Colonic mucosa (tissue), 4 donors: Measurements from ENCODE around the gene GLI3. TPM values are rescaled to one million over a fixed set of nuclear protein-coding genes. Genes with fewer than 3 reads are reported as not detected.

ENCODE experiments used
- DNase-seq: peaks from one replicate; pipeline ENCODE4 v3.0.0-alpha.2; 2020
- H3K27ac ChIP-seq: fragments of 200-600 bp; one replicate; pipeline ENCODE4 v1.8.0; 2021
- H3K27me3 ChIP-seq: fragments of 200-600 bp; one replicate; pipeline ENCODE4 v1.8.0; 2021
- H3K36me3 ChIP-seq: fragments of 200-600 bp; one replicate; pipeline ENCODE4 v1.8.0; 2021
- H3K4me1 ChIP-seq: fragments of 200-600 bp; one replicate; pipeline ENCODE4 v1.8.0; 2021; ENCODE audit warnings: mild to moderate bottlenecking
- H3K4me3 ChIP-seq: fragments of 200-600 bp; one replicate; pipeline ENCODE4 v1.8.0; 2021
- H3K9ac ChIP-seq, 2 donors: one replicate each; pipeline ENCODE4 v1.7.0; 2013; ENCODE audit warnings: control low read depth in 2 of 2, low read depth in 2 of 2, low read length in 2 of 2
- H3K9me3 ChIP-seq: fragments of 200-600 bp; one replicate; pipeline ENCODE4 v1.8.0; 2021
- intact Hi-C: fragments of 100-400 bp; cut with DNase I; formaldehyde crosslinking; loops from one replicate; pipeline ENCODE4 v1.14.1; 2022
- total RNA-seq, 2 donors: library from RNA; stranded (reverse); fragmentation: NEBNext Ultra II Directional in 1 of 2; extraction: Animal tissue kit (Norgen Biotek cat#: 25700) in 1 of 2; gene quantifications; one replicate each; pipeline ENCODE4 v1.2.1, GENCODE V29; 2021
- TF ChIP-seq, protein P1 (sequence below): fragments of 200-600 bp; IDR thresholded peaks from one replicate; pipeline ENCODE4 v1.8.0; 2022; ENCODE audit warnings: antibody characterized with exemption, mild to moderate bottlenecking
- donor health status: healthy.
- donor health status: DM: no; HTN: no; CAD: no.
- donor health status: DM: no; HTN: no; CAD: no.

Gene GLI3
- total RNA-seq, 2 donors from 2014 or later: 1.8 to 8.0 TPM

DNA sequence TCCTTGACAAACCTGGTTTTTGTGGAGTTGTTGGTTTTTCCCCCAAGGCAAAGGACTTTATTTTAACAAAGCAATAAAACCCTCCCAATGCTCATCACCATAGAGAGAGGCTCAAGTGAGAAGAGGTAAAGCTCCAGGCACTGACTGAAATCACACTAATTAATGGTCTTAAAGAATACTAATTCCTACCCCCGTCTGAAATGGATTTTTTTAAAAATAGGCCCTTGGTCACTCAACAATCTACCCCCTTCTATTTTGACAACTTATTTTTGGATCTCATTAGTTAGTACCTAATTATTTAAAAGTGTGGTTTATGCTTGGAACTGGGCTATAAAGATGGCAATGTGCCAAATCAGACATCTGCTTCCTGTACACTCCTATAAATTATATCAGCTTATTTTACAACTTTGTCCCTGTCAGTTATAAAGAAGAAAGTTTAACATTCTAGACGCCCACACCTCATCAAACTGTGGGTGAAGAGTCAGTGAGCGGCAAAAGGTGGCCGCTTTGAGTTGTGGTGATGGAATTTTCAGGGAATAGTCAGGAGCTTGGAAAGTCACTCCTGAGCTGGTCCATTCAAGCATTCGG is 10.6 kb downstream of the GLI3 start:
- Histone ChIP-seq H3K9me3 (no peaks in the 10 kb centered on the region), H3K9ac (no peak overlapping the region), H3K36me3 (no peaks in the 10 kb centered on the region), H3K27me3 (peaks cover 11% of the 10 kb centered on the region), H3K4me3 (no peak overlapping the region), H3K27ac (no peak overlapping the region), H3K4me1 (no peaks in the 10 kb centered on the region)
- no peak for DNase-seq
- TF ChIP-seq, protein P1, sequence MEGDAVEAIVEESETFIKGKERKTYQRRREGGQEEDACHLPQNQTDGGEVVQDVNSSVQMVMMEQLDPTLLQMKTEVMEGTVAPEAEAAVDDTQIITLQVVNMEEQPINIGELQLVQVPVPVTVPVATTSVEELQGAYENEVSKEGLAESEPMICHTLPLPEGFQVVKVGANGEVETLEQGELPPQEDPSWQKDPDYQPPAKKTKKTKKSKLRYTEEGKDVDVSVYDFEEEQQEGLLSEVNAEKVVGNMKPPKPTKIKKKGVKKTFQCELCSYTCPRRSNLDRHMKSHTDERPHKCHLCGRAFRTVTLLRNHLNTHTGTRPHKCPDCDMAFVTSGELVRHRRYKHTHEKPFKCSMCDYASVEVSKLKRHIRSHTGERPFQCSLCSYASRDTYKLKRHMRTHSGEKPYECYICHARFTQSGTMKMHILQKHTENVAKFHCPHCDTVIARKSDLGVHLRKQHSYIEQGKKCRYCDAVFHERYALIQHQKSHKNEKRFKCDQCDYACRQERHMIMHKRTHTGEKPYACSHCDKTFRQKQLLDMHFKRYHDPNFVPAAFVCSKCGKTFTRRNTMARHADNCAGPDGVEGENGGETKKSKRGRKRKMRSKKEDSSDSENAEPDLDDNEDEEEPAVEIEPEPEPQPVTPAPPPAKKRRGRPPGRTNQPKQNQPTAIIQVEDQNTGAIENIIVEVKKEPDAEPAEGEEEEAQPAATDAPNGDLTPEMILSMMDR: no peak
- intact Hi-C loops: no loop called here

DNA sequence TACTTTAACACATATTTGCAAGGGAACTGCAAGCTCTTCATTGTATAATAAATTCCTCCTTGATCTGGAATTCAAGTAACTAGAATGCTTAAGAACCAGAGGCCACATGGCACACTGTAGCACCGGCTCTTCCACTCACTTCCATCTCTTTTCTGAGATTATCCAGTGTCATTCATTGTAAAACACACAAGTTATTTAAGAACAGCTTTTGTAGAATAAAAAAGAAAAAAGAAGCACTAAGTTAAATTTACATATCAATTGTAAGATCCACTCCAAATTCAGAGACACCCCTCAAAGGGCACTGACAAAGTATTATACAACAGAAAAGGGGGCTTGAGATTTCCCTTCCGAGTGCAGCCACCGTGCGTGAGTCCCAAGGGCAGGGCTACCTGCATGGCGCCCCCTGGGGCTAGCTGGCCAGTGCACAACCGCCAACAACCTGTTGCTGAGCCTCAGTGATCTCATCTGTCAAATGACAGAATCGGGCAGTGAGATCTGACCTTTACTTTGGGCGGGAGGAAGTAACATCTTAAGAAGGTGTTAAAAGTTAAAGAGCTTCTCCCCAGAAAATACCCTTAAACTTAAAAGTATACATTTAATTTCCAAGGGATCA is 12.5 kb downstream of the GLI3 start:
- TF ChIP-seq, protein P1: no peak
- no peak for DNase-seq
- no peak overlapping the region for H3K27ac ChIP-seq
- peaks cover 11% of the 10 kb centered on the region for H3K27me3 ChIP-seq
- H3K4me1 ChIP-seq: no peaks in the 10 kb centered on the region
- H3K9me3 ChIP-seq: no peaks in the 10 kb centered on the region
- no peak overlapping the region for H3K4me3 ChIP-seq
- intact Hi-C loops: no loop called here
- no peaks in the 10 kb centered on the region for H3K36me3 ChIP-seq
- H3K9ac ChIP-seq: no peak overlapping the region

DNA sequence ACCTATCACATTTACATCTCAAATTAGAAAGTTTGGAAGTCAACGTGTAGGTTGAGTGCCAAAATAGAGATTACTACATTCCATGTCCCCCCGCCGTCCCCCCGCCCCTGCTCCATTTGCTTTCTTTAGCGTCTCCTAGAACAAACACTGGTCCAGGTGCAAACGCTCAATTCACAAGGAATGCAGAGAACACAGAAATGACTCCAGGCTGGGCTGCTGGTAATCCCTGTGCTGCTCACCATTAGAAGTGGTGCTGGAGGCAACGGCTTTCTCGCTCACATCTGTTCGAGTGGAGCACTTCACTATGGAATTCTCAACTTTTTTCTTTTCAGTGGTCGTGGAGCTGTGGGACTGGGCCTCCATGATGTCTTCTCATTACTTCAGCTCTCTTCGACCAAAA is 14.1 kb downstream of the GLI3 start:
- DNase-seq: no peak

DNA sequence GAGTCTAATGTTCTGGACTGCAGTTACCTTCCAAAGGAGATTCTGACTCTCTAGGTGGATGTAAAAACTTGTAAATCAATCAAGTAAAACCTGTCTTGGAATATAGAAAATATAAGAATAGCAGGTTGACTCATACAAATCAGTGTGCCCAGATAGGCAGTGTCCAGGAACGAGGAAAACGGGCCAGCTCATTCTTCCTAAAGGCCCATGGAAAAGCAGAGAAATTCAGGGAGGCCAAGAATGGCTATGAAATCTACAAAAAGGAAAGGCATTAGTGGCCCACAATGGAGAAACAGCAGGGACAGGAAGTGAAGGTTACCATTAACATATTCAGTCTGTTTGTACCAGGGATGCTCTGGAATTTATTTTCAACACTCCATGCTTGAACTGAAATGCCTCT is 14.9 kb downstream of the GLI3 start:
- Histone ChIP-seq H3K9ac (no peak overlapping the region), H3K27me3 (no peaks in the 10 kb centered on the region), H3K27ac (no peak overlapping the region), H3K9me3 (no peaks in the 10 kb centered on the region), H3K4me1 (no peaks in the 10 kb centered on the region), H3K36me3 (no peaks in the 10 kb centered on the region), H3K4me3 (no peak overlapping the region)
- no peak for DNase-seq
- TF ChIP-seq, protein P1: no peak
- intact Hi-C loops: no loop called here

More for the DNA sequence above, 14.1 kb downstream of the GLI3 start:
- Histone ChIP-seq H3K4me3 (no peak overlapping the region), H3K27me3 (no peaks in the 10 kb centered on the region), H3K9ac (no peak overlapping the region), H3K4me1 (no peaks in the 10 kb centered on the region), H3K27ac (no peak overlapping the region), H3K9me3 (no peaks in the 10 kb centered on the region), H3K36me3 (no peaks in the 10 kb centered on the region)
- TF ChIP-seq, protein P1: no peak
- intact Hi-C loops: no loop called here

DNA sequence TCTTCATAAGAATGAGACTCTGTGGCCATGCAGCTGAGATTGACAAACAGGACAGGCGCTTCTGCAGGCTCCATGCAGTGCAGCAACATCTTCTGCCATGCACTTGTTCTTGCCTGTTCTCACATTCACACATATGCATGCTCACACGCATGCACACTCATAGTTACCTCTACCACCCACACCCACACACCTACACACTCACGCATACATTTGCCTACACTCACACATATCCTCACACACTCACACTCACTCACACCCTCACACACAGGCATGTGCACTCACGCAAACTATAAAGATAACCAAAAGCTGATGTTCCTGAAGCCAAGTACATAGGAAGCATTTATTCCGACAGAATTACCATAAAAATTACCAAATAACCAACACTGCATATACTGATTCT is 15.7 kb downstream of the GLI3 start:
- no peak overlapping the region for H3K9ac ChIP-seq
- H3K27ac ChIP-seq: no peak overlapping the region
- no peak overlapping the region for H3K4me3 ChIP-seq
- intact Hi-C loops: no loop called here
- TF ChIP-seq, protein P1: no peak
- no peaks in the 10 kb centered on the region for H3K36me3 ChIP-seq
- H3K9me3 ChIP-seq: no peaks in the 10 kb centered on the region
- no peaks in the 10 kb centered on the region for H3K27me3 ChIP-seq
- H3K4me1 ChIP-seq: no peaks in the 10 kb centered on the region
- DNase-seq: no peak
